Keratinocyte (primary cell): ENCODE measurements around the gene DOK4. TPM values are rescaled to one million over a fixed set of nuclear protein-coding genes. Genes with fewer than 3 reads are reported as not detected.

Experiments used
- DNase-seq: peaks from one replicate; pipeline ENCODE4 v3.0.0-alpha.2; 2011; ENCODE audit warnings: low read depth, missing footprints, low spot score
- FAIRE-seq: peaks from 2 replicates; lab custom pipeline; 2011; peaks lifted over from hg19 to GRCh38; lab: Jason Lieb, UNC
- H2AFZ ChIP-seq: 2 replicates; pipeline ENCODE4 v1.6.0; 2012; ENCODE audit warnings: low read length, control low read depth, inconsistent platforms; ENCODE audit not compliant: control insufficient read depth
- H3K27ac ChIP-seq: 2 replicates; pipeline ENCODE4 v1.5.1; 2011; ENCODE audit warnings: low read length; ENCODE audit not compliant: control insufficient read depth, insufficient read depth
- H3K27me3 ChIP-seq: 3 replicates; pipeline ENCODE4 v1.6.0; 2011; ENCODE audit warnings: low read length; ENCODE audit not compliant: control insufficient read depth, insufficient read depth; ENCODE audit errors: extremely low read depth
- H3K36me3 ChIP-seq, 2 experiments: 2 replicates in 1 of 2; 3 replicates in 1 of 2; pipeline ENCODE4 v1.5.1; 2011; ENCODE audit warnings: low read length in 2 of 2, mild to moderate bottlenecking in 1 of 2; ENCODE audit not compliant: control insufficient read depth in 2 of 2, insufficient read depth in 2 of 2; ENCODE audit errors: extremely low read depth in 1 of 2
- H3K4me1 ChIP-seq: 3 replicates; pipeline ENCODE4 v1.5.1; 2011; ENCODE audit warnings: low read length; ENCODE audit not compliant: control insufficient read depth, insufficient read depth; ENCODE audit errors: extremely low read depth
- H3K4me2 ChIP-seq: 3 replicates; pipeline ENCODE4 v1.6.0; 2011; ENCODE audit warnings: low read depth, low read length; ENCODE audit not compliant: control insufficient read depth, insufficient read depth; ENCODE audit errors: extremely low read depth
- H3K4me3 ChIP-seq, 3 experiments: fragments of 200-600 bp in 1 of 3; sonication (generic) in 1 of 3; 2 replicates in 2 of 3; 3 replicates in 1 of 3; pipeline ENCODE4 v1.5.1; 2011 to 2016; ENCODE audit warnings: low read length in 3 of 3, mild to moderate bottlenecking in 3 of 3, control low read depth in 2 of 3, inconsistent platforms in 1 of 3, low read depth in 1 of 3, mixed read lengths in 1 of 3, mixed run types in 1 of 3, moderate library complexity in 1 of 3; ENCODE audit not compliant: control insufficient read depth in 2 of 3, insufficient read depth in 2 of 3; ENCODE audit errors: extremely low read depth in 1 of 3
- H3K79me2 ChIP-seq: 2 replicates; pipeline ENCODE4 v1.6.0; 2012; ENCODE audit warnings: low read length; ENCODE audit not compliant: control insufficient read depth, insufficient read depth
- H3K9ac ChIP-seq: 3 replicates; pipeline ENCODE4 v1.6.0; 2011; ENCODE audit warnings: low read length; ENCODE audit not compliant: control insufficient read depth, insufficient read depth; ENCODE audit errors: extremely low read depth
- H3K9me1 ChIP-seq: 3 replicates; pipeline ENCODE4 v1.6.0; 2011; ENCODE audit warnings: low read length; ENCODE audit not compliant: control insufficient read depth, insufficient read depth; ENCODE audit errors: extremely low read depth
- H3K9me3 ChIP-seq: 2 replicates; pipeline ENCODE4 v1.5.1; 2012; ENCODE audit warnings: low read depth, low read length; ENCODE audit not compliant: control insufficient read depth
- H4K20me1 ChIP-seq: 3 replicates; pipeline ENCODE4 v1.6.0; 2011; ENCODE audit warnings: low read length; ENCODE audit not compliant: control insufficient read depth, insufficient read depth; ENCODE audit errors: extremely low read depth
- CTCF ChIP-seq, 3 experiments: IDR thresholded peaks in 1 of 3; conservative IDR thresholded peaks in 1 of 3; optimal IDR thresholded peaks in 1 of 3; 2 replicates in 2 of 3; 3 replicates in 1 of 3; pipeline versions ENCODE3 to v1.5.1; 2011; ENCODE audit warnings: low read length in 3 of 3, mild to moderate bottlenecking in 3 of 3, moderate library complexity in 2 of 3, control low read depth in 1 of 3, inconsistent platforms in 1 of 3; ENCODE audit not compliant: insufficient read depth in 2 of 3; ENCODE audit errors: extremely low read depth in 1 of 3
- EZH2 ChIP-seq: IDR thresholded peaks from one replicate; pipeline ENCODE4 v1.6.1; 2012; ENCODE audit warnings: inconsistent platforms, mild to moderate bottlenecking, low read length, moderate library complexity
- dilution Hi-C: fragments of 300-500 bp; cut with MboI; formaldehyde crosslinking; loops from one replicate; pipeline ENCODE4 v1.7.0; 2020; ENCODE audit warnings: low sequenced_read_pairs; ENCODE audit not compliant: extremely low pct_ligation_motif_present
- polyA plus RNA-seq, 5 experiments: library from polyadenylated mRNA; depleted of rRNA in 3 of 5; stranded (reverse) in 3 of 5; stranded (forward) in 1 of 5; unstranded in 1 of 5; fragments of >200 nt; gene quantifications; 1 replicate in 1 of 5; 2 replicates in 3 of 5; 3 replicates in 1 of 5; pipeline versions ENCODE4 v1.2.1 to v1.2.3, GENCODE V29; 2011 to 2012; ENCODE audit warnings: missing spikeins in 2 of 5, low read depth in 1 of 5, low replicate concordance in 1 of 5

DOK4 gene
- polyA plus RNA-seq, 1 donor (not counting 4 experiments of a cell fraction or from before 2014, with no cell fraction given), result 17.6 TPM

DNA sequence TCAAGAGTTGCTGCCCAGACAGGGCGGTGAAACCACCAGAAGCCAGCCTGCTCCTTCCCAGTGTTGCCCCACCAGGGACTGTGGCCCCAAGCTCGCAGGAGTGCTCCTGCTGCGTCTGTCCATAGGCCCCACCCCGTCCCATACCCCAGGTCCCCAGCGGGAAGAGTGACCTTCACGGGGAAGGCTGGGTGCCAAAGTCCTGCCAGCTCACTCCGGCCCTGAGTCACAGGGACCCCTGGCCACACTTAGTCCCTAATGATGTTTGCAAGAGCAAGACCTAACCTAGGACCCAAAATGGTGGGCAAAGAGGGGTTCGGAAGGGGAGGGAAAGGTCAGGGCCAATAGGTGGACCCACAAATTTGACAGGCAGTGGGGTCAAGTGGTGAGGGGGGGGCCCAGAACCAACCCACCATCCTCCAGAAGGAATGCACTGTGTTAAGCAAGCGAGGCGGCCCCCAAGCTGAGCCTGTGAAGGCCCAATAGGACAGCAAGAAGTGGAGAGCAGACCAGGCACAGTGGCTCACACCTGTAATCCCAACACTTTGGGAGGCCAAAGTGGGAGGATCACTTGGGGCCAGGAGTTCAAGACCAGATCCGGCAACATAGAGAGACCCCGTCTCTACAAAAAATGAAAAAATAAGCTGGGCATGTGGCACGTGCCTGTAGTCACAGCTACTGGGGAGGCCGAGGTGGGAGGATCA lies 3.3 kb downstream of the DOK4 start:
- dilution Hi-C loops, result no loop called here

GRCh38 chr16:57481421-57481820 lies 4.9 kb downstream of the DOK4 start:
- Histone ChIP-seq H3K27ac (no peak overlapping the region), H3K9me1 (no peaks in the 10 kb centered on the region), H3K36me3 (peaks cover 3 to 13% of the 10 kb centered on the region in 2 experiments), H3K4me3 (no peak overlapping the region), H3K27me3 (no peaks in the 10 kb centered on the region), H2AFZ (no peak overlapping the region), H3K9me3 (no peaks in the 10 kb centered on the region), H4K20me1 (no peaks in the 10 kb centered on the region), H3K4me2 (no peak overlapping the region), H3K79me2 (no peaks in the 10 kb centered on the region), H3K9ac (no peak overlapping the region), H3K4me1 (peaks cover 18% of the 10 kb centered on the region)
- TF ChIP-seq CTCF (optimal IDR thresholded peaks at IDR 0.05 in 1 of 3, IDR thresholded peaks at IDR 0.05 in 1 of 3, conservative IDR thresholded peaks at IDR 0.05 in 1 of 3; ENCODE audit: extremely low read depth in 1 of 3, insufficient read depth in 2 of 3, low read length in 3 of 3) (no peak), EZH2 (no peak)
- dilution Hi-C loops, result no loop called here
- no peak for FAIRE-seq
- DNase-seq, result no peak

More for the DNA sequence above, 3.3 kb downstream of the DOK4 start:
- Histone ChIP-seq H3K27ac (no peak overlapping the region), H3K79me2 (no peaks in the 10 kb centered on the region), H3K4me3 (no peak overlapping the region), H3K9me3 (no peaks in the 10 kb centered on the region), H3K4me2 (no peak overlapping the region), H2AFZ (no peak overlapping the region), H3K4me1 (peaks cover 21% of the 10 kb centered on the region), H4K20me1 (no peaks in the 10 kb centered on the region), H3K27me3 (no peaks in the 10 kb centered on the region), H3K9me1 (no peaks in the 10 kb centered on the region), H3K9ac (no peak overlapping the region), H3K36me3 (peaks cover 3 to 9% of the 10 kb centered on the region in 2 experiments)
- no peak for DNase-seq
- TF ChIP-seq EZH2, result no peak
- TF ChIP-seq CTCF (optimal IDR thresholded peaks at IDR 0.05 in 1 of 3, IDR thresholded peaks at IDR 0.05 in 1 of 3, conservative IDR thresholded peaks at IDR 0.05 in 1 of 3; ENCODE audit: extremely low read depth in 1 of 3, insufficient read depth in 2 of 3, low read length in 3 of 3), result no peak
- FAIRE-seq, result no peak
